ENCODE measurements around the gene FBXL15.

DNA sequence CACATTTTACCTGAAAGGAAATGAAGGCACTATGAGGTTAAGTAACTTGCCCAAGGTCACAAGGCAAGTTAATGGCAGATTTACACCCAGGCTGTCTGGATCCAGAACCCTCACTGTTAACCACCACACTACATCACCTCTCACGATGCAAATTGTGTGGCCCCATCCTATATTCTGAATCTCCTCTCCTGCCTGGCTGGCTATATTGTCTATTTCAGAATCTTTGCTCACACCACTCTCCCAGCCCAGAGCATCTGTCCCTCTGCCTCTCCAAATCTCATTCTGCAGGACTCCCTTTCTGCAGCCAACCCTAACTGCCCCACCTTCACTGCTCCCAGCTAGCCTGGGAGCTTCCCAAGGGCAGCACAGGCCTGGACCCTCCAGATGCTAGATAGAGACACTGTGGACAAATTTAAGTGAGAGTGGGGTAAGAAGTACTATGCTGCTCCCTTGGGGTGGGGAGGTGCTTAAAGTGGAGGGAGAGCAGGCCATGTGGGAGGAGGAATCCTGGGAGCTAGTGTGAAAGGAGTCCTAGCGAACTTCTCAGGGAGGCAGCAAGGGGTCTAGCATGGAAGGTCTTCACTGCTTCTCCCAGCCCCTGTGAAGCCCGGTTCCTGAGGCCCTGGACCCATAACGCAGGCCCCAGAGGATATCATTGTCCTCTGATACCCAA lies 11.0 kb downstream of the FBXL15 start:
- TF ChIP-seq MYBL2 (CRISPR knock-in tag; IDR thresholded peaks at IDR 0.05) (no peak), TEAD4 (CRISPR knock-in tag; IDR thresholded peaks at IDR 0.05) (no peak), JUN (CRISPR knock-in tag; IDR thresholded peaks at IDR 0.05) (no peak), GABPB1 (CRISPR knock-in tag; IDR thresholded peaks at IDR 0.05) (no peak), ATF1 (CRISPR knock-in tag; IDR thresholded peaks at IDR 0.05) (no peak), CREB1 (CRISPR knock-in tag; IDR thresholded peaks at IDR 0.05) (no peak), SP1 (CRISPR knock-in tag; conservative IDR thresholded peaks at IDR 0.05) (no peak)
- TF ChIP-seq, protein P1, sequence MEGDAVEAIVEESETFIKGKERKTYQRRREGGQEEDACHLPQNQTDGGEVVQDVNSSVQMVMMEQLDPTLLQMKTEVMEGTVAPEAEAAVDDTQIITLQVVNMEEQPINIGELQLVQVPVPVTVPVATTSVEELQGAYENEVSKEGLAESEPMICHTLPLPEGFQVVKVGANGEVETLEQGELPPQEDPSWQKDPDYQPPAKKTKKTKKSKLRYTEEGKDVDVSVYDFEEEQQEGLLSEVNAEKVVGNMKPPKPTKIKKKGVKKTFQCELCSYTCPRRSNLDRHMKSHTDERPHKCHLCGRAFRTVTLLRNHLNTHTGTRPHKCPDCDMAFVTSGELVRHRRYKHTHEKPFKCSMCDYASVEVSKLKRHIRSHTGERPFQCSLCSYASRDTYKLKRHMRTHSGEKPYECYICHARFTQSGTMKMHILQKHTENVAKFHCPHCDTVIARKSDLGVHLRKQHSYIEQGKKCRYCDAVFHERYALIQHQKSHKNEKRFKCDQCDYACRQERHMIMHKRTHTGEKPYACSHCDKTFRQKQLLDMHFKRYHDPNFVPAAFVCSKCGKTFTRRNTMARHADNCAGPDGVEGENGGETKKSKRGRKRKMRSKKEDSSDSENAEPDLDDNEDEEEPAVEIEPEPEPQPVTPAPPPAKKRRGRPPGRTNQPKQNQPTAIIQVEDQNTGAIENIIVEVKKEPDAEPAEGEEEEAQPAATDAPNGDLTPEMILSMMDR (IDR thresholded peaks at IDR 0.05): no peak
- TF ChIP-seq, protein P2, sequence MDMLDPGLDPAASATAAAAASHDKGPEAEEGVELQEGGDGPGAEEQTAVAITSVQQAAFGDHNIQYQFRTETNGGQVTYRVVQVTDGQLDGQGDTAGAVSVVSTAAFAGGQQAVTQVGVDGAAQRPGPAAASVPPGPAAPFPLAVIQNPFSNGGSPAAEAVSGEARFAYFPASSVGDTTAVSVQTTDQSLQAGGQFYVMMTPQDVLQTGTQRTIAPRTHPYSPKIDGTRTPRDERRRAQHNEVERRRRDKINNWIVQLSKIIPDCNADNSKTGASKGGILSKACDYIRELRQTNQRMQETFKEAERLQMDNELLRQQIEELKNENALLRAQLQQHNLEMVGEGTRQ (CRISPR knock-in tag; IDR thresholded peaks at IDR 0.05): no peak
- TF ChIP-seq, protein P3, sequence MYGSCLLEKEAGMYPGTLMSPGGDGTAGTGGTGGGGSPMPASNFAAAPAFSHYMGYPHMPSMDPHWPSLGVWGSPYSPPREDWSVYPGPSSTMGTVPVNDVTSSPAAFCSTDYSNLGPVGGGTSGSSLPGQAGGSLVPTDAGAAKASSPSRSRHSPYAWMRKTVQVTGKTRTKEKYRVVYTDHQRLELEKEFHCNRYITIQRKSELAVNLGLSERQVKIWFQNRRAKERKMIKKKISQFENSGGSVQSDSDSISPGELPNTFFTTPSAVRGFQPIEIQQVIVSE (CRISPR knock-in tag; IDR thresholded peaks at IDR 0.05; ENCODE audit: borderline replicate concordance): no peak
- TF ChIP-seq, protein P4, sequence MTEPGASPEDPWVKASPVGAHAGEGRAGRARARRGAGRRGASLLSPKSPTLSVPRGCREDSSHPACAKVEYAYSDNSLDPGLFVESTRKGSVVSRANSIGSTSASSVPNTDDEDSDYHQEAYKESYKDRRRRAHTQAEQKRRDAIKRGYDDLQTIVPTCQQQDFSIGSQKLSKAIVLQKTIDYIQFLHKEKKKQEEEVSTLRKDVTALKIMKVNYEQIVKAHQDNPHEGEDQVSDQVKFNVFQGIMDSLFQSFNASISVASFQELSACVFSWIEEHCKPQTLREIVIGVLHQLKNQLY (CRISPR knock-in tag; IDR thresholded peaks at IDR 0.05): no peak
- TF ChIP-seq, protein P5, sequence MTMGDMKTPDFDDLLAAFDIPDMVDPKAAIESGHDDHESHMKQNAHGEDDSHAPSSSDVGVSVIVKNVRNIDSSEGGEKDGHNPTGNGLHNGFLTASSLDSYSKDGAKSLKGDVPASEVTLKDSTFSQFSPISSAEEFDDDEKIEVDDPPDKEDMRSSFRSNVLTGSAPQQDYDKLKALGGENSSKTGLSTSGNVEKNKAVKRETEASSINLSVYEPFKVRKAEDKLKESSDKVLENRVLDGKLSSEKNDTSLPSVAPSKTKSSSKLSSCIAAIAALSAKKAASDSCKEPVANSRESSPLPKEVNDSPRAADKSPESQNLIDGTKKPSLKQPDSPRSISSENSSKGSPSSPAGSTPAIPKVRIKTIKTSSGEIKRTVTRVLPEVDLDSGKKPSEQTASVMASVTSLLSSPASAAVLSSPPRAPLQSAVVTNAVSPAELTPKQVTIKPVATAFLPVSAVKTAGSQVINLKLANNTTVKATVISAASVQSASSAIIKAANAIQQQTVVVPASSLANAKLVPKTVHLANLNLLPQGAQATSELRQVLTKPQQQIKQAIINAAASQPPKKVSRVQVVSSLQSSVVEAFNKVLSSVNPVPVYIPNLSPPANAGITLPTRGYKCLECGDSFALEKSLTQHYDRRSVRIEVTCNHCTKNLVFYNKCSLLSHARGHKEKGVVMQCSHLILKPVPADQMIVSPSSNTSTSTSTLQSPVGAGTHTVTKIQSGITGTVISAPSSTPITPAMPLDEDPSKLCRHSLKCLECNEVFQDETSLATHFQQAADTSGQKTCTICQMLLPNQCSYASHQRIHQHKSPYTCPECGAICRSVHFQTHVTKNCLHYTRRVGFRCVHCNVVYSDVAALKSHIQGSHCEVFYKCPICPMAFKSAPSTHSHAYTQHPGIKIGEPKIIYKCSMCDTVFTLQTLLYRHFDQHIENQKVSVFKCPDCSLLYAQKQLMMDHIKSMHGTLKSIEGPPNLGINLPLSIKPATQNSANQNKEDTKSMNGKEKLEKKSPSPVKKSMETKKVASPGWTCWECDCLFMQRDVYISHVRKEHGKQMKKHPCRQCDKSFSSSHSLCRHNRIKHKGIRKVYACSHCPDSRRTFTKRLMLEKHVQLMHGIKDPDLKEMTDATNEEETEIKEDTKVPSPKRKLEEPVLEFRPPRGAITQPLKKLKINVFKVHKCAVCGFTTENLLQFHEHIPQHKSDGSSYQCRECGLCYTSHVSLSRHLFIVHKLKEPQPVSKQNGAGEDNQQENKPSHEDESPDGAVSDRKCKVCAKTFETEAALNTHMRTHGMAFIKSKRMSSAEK (CRISPR knock-in tag; IDR thresholded peaks at IDR 0.05; ENCODE audit: borderline replicate concordance): no peak
- TF ChIP-seq, protein P6, sequence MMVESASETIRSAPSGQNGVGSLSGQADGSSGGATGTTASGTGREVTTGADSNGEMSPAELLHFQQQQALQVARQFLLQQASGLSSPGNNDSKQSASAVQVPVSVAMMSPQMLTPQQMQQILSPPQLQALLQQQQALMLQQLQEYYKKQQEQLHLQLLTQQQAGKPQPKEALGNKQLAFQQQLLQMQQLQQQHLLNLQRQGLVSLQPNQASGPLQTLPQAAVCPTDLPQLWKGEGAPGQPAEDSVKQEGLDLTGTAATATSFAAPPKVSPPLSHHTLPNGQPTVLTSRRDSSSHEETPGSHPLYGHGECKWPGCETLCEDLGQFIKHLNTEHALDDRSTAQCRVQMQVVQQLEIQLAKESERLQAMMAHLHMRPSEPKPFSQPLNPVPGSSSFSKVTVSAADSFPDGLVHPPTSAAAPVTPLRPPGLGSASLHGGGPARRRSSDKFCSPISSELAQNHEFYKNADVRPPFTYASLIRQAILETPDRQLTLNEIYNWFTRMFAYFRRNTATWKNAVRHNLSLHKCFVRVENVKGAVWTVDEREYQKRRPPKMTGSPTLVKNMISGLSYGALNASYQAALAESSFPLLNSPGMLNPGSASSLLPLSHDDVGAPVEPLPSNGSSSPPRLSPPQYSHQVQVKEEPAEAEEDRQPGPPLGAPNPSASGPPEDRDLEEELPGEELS (CRISPR knock-in tag; IDR thresholded peaks at IDR 0.05): no peak

Measured in WTC11 (cell line).